ENCODE measurements around the gene ELAVL3.
A peak's percentile ranks its signal among the peaks of the same experiment; 100 is the strongest.
"Not testable (repeated sequence)": the region's sequence is repeated elsewhere in the genome, so short reads cannot be mapped to it uniquely, and the experiment has no call there.

ELAVL3 gene

DNA sequence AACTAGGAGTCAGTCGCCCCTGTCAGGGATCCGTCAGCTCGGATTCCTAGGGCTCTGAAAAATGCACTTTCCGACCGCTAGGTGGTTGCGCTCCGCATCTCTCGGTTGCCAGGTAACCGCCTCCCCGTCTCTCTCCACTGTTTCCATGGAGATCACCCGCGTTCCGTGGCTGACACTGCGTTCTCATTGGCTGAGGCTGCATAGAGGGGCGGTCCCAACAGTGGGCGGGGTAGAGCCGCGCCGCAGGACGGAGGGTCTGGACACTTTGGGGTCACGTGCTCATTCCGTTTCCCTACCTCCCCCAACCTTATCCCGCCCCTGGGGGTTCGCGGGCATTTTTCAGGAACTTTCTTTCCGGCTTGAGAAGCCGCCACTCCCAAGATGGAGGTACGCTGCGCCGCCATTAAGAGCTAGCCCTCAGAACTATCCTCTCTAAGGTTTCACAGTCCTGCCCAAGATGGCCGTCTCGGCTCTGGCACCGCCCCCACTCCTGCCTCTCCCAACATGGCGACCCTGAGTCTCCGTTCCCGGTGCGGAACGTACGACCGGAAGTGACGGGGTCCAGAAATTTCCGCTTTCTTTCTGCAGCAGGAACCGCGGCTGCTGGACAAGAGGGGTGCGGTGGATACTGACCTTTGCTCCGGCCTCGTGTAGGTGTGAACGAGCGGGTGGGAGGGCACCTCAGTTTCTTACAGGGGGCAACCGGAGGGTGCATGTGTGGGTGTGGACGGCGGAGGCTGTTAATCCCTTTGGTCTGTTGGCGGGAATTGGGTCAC lies 45.6 kb downstream of the ELAVL3 start, which contains the start of the genes ODAD3 and PRKCSH:
TSS of gene ODAD3 (minus strand) at position 65 of the 776 bp plus-strand sequence. CDS start 105 bp downstream, outside the sequence.
TSS of gene PRKCSH (plus strand) at position 579 of the 776 bp plus-strand sequence. CDS start 483 bp downstream, outside the sequence.
- peak; percentile 99 for DNase-seq

DNA sequence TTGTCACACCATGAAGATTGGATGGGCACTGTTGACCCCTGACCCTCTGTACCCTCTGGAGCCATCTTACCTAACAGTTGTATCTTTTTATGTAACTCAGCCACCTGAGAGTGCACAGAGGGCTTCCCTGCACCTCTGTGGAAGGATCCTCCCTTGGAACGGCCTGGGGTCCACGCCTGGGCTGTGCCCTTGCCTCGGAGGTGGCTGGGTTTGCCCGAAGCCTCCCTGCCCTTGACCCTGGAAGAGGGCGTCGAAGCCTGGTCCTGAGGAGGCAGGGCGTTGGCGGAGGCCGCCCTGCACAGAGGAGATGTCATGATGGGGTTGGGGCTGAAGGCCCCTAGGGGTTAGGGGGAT lies 46.2 kb downstream of the ELAVL3 start:
- DNase-seq: no peak

DNA sequence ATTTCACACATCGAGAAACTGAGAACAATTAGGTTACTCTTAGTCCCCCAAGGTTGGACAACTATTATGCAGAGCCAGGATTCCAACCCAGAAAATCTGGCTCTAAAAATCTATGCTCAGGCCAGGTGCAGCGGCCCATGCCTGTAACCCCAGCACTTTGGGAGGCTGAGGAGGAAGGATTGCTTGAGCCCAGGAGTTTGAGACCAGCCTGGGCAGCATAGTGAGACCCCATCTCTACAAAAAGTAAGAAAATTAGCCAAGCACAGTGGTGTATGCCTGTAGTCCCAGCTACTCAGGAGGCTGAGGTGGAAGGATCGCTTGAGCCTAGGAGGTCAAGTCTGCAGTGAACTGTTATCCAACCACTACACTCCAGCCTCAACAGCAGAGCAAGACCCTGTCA lies 47.3 kb downstream of the ELAVL3 start:
- DNase-seq: not testable (repeated sequence)

DNA sequence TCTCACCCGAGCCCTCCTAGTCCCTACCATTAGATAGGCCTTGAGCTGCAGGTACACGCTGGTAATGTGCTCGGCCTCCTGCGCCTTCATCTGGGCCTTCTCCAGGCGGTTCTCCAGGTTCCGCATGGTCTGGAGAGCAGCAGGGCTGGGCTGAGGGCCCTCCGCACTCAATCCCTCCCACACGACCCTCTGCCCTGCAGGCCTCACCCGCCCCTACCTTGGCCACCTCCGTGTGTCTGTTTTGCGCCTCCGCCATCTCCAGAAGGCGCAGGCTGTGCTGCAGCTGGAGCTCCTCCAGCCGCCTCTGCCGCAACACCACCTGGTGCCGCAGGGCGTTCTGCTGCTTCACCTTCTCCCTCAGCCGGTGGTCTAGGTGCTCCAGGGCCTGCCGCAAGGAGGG lies 54.2 kb downstream of the ELAVL3 start:
- no peak for DNase-seq

DNA sequence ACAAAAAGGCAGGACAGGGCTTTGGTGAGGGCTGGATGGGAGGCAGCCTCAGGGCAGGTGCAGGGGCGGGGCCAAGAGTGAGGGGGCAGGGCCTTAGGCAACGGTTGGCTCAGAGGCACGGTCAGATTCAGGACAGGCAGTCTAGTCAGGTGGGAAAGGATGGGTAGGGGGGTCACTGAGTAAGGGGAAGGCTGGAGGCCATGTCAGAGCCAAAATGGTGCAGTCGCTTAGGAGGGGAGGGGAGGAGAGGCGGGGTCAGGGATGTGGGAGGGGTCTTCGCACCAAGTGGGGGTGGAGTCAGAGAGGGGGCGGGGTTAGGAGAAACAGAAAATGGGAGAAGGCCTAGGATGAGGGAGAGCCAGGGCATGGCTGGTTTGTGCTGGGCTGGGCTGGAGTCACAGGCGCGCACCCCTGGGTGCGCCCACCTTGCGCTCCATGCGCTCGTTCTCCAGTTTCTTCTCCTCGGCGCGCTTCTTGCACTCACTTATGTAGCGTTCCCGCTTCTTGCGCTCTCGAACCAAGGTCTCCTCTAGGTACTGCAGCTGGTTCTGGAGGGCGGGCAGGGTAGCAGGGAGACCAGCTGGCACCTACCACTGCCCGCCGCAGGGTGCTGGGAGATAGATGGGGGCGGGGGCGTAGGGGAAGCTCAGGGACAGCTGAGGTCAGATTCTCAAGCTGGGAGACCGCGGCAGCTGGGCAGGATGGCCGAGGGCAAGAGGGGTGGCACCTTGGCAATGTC lies 55.0 kb downstream of the ELAVL3 start:
- DNase-seq: no peak

DNA sequence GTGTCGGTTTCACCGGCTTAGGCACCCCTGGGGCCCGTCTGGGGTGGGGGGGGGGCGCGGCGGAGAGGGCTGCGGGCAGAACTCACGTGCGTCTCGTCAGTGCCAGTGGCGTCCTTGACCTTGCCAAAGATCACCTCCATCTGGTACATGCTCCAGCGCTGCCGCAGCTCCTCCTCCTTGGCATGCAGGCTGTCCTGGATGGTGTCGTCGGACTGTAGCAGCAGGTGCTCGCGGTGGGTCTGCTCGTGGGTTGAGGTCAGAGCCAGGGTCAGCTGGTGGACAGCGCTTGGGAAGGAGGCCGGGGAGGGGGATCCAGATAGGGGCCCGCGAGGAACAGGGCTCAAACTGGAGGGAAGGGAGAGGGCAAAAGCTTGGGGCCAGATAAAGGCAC lies 57.1 kb downstream of the ELAVL3 start:
- DNase-seq: no peak

DNA sequence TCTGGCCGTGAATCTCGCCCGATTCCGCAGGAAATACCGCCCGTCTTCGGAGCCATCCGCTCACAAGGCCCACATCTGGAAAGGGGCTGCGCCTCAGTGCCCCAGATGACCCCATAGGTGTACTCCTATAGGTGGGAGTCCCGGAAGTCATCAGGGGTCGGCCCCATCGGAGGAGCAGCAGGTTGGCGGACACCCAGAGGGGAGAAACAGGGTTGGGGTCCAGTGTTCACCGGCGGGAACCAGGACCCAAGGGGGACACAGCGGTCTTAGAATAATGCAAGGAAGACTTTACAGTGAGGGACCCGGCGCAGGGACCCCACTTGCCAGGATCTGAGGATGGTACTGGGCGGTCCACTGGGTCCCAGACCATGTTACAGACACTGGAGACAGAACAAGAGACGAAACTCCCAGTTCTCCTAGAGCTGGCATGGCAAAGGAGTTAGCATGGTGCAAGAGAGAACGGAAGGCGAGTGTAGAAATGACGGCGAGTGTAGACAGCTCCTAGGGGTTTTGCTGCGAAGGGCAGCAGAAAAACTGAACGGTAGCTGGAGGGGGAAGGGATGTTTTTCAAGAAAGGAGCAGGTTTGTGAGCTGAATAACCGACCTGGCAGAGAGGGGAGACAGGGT lies 57.6 kb downstream of the ELAVL3 start:
- peak in 1 of 2 experiments; percentile 3 for DNase-seq

DNA sequence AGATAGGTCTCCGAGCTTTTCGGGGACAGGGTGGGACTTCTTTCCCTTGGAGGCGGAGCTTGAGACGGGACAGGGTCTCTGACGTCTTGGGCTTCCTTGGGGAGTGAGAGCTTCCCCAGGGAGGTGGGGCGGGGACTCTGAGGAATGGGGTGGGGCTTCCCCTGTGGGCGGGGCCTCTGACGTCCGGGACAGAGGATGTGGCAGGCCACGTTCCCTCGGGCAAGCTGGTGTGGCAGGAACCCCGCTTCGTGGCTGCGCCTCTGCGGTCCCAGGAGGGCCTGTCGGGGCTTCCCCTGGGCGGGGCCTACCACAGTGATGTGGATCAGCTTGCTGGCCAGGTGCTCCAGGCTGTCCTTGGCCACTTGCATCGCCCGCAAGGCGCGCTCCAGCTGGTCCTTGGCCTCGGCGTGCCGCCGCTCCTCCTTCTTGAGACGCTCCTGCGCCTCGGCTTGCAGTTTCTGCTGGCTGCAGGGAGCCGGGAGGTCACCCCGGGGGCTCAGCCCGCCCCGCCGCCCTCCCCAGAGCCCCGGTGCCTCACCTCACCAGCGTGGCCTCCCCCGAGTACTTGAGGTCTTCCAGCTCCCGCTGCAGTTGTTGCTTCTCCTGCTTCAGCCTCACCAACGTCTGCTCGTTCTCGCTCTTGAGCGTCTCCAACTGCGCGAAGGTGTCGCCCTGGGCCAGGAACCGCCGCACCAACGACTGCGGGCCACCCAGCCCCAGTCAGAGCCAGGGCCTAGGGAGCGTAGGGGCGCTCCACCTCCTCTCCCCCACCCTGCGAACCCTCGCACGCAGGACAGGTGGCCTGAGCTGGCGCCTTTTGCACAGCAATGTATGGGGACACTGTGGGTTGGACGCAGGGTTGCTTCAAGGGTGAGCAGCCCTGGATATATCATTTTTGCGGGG lies 58.4 kb downstream of the ELAVL3 start:
- peak in 1 of 2 experiments; percentile 23 for DNase-seq

DNA sequence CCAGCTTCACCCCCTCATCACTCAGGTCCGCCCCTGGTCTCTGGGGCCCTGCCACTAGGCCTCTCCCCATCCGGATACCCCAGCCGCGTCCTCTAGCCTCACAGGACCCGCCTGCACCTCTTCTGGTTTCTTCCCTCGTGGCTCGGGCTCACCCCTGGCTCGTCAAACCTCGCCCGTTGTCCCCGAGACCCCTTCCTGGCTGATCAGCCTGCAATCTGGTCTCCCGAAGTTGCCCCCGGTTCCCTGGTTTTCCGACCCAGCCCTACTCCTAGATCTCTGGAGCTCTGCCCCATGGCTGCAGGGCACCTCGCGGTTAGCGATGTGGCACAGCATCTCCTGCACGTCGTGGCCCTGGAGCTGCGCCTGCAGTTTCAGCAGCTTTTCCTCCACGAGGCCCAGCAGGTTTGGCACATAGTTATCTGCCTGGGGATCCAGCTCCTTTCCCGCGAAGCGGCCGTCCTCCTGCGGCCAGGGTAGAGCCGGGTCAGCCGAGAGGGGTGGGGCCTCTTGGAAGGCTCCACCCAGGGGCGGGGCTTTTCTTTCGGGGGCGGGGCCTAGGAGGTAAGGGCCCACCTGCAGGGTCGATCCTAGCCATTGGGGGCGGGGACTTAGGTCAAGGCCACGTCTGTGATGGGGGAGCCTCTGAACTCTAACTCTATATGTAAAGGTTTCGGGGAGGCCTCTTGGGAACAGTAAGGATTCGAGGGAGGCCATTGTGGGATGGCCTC lies 59.3 kb downstream of the ELAVL3 start:
- DNase-seq: no peak

DNA sequence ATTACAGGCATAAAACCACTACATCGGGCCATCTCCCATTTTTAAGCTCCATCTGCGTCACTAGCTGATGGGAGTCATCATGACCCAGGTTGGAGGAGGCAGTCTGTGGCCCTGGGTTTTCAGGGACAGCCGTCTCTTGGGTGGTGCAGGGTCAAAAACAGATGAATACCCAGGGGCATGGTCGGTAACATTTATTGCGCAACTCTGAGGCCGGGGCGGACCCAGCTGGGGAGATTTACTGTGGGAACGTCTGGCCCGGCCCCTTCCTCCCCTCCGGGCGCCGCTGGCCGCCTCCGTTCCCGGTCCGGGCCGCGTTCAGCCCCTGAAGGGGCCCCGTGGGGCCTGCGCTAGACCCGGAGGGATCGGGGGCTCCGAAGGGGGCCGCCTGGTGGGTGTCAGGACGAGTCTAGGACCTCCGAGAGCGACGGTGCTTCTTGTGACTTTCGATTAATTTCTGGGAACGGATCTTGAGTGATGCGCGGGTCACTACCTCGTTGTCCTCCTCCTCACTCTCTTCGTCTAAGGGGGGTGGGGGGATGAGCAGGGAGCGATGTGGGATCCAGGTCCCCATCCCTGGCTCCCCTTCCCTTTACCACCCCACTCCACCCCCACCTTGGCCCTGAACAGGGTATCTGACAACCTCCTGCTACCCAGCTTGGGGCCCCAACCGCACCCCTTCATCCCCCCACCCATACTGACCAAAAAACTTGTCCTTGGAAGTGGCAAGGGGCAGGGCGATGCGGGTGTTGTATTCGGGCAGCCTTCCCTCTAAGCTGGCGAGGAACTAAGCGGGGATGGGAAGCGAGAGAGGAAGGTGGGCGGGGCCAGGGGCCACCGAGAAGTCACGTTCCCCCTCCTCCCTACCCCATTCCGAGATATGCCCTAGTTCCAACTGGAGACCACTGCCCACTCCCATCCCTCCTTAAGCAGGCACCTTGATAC lies 60.1 kb downstream of the ELAVL3 start:
- DNase-seq: no peak

DNA sequence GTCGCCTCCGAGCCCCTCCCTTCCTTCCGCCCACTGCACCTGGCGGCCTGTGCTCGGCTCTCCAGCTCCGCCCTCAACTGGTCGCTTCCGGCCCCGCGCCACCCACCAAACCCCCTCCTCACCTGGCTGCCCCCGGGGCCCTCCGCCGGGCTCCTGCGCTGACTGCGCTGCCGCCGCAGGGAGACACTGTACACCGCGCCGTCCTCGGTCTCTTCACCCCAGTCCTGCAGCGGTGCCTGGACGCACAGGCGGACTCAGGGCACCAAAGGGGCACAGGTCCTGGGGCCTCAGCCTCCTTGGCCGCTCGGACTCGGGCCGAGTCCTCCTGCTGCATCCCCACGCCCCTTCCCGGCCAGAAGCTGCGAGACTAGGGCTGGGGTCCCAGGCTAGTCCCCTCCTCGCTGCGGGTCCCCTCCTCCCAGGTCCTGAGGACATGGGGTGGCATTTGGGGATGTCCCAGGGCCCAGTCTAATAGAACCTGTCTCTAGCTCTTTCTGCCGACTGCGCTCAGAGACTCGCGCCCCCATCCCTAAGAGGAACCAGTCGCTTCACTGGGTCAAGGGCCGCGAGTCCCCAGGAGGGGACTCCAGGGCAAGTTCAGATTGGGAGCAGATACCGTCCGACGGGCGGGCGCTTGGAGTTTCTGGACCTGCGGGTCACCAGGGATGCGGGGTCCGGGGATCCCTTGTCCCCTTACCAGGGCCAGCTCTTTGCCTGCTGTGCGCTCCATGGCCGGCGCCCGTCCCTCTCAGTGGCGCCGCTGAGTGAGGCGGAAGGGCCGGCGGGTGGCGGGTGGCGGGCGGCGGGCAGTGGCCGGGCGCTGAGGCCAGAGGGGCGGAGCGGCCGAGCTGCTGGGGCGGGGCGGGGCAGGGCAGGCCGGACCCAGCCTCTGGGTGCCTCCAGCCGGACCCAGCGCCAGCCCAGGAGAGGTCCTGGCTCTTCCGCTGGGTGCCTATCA lies 62.0 kb downstream of the ELAVL3 start, which contains the start of gene RGL3:
TSS of gene RGL3 (minus strand) at position 766 of the 958 bp plus-strand sequence. CDS start at position 730, 36 bp downstream.
- no peak for DNase-seq

DNA sequence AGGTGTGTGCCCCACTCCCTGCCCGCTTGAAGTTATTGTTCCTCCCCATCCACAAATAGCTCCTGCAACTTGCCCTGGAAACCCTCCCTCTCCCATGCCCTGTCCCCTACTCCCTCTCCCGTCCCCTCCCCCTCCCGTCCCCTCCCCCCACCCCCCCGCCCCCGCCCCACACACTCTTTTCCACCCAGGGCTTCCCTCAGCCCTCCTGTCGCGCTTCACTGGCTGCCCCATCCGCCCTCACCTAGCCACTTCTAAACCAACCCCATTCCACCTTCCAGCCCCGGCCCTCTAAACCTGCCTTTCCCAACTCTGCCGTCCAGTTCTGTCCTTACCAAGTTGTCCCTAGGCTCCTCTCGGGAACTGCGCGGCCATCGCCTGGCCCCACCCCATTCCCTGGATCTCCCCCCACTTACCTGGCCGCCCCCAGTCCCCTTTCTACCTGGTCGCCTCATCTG lies 62.7 kb downstream of the ELAVL3 start:
- no peak for DNase-seq

DNA sequence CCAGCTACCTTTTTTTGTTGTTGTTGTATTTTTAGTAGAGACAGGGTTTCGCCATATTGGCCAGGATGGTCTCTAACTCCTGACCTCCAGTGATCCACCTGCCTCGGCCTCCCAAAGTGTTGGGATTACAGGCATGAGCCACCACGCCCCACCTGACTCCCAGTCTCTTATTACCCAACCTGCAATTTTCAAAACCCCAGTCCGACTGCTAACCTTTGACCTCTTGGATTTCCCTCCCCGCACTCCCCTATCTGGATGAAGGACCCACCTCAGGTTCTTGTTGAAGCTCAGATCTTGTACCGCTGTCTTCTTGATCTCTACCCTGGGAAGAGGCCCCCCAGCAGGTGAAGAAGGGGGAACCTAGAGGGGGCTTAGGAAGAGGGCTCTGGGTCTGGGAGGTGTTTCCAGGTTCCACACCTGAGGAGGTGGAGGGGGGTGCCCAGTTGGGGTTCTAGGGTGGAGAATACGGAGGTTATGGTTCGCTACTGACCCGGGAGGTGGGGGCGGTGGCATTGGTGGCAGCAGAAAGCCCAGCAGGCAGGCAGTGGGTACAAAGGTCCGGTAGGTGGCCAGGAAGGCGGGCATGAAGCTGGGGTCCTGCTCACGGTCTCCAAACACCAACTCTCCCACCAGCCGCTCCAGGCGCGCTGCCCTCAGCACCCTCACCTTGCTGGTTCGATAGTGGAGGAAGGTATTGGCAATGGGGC lies 64.3 kb downstream of the ELAVL3 start:
- no peak for DNase-seq

DNA sequence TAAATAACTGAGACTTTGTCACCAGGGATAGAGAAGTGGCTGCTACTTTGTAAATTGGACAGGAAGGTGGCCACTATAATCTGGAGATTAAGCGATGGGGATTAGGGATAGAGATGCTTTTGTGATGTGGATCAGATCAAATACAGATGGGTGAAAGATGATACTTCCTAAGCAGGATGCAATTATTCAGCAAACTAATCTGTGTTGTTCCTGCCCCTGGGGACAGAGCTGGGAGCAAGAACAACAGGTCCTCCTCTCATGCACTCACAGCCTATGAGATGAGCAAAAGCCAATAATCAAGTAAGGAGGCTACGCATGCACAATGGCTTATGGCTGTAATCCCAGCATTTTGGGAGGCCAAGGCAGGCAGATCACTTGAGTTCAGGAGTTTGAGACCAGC lies 66.3 kb downstream of the ELAVL3 start:
- DNase-seq: no peak

DNA sequence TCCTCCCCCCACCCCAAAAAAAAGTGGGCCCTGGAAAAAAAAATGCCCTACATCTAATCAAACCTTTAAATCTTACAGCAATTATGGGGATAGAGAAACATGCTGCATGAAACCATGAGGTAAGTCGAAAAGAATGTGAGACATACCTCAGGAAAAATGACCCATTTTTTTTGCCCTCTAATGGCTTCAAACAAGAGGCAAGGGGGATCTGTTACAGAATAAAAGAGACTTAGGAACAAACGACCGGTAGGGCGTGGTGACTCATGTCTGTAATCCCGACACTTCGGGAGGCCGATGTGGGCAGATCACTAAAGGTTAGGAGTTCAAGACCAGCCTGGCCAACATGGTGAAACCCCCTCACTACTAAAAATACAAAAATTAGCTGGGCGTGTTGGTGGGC lies 70.2 kb downstream of the ELAVL3 start:
- no peak for DNase-seq

DNA sequence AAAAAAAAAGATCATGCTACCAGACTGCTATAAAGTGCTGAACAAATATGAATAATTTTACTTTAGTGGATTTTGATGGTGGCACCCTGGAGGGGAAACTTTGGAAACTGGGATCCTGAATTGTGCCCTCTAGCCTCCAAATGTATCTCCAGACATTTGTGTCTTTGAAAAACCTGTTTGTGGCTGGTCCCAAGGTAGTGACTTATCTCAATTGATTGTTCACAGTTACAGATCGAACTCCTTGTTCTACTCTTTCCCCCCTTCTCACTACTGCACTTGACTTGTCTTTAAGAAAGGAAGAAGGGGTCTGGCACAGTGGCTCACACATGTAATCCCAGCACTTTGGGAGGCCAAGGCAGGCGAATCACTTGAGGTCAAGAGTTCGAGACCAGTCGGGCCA lies 72.3 kb downstream of the ELAVL3 start:
- no peak for DNase-seq

DNA sequence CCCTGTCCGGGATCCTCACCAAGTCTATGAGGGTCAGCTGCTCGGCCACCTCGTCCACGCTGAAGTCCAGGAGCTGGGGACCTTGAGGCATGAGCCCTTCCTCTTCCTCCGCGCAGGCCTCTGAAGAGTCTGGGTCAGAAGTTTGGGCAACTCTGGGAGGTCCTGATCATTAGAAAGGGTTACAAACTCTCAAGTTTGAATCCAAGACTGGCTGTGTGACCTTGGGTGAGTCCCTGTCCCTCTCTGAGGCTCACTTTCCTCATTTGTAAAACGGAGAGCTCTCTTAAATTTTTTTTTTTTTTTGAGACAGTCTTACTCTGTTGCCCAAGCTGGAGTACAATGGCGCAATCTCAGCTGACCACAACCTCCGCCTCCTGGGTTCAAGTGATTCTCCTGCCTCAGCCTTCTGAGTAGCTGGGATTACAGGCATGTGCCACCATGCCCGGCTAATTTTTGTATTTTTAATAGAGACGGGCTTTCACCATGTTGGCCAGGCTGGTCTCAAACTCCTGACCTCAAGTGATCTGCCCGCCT lies 74.1 kb downstream of the ELAVL3 start:
- not testable (repeated sequence) for DNase-seq

Measured in Kasumi-1 (cell line).